HG02763 (cell line): Measurements from ENCODE around the gene DAW1.
A peak's percentile ranks its signal among the peaks of the same experiment; 100 is the strongest.
"Not testable (repeated sequence)": the region's sequence is repeated elsewhere in the genome, so short reads cannot be mapped to it uniquely, and the experiment has no call there.

ENCODE experiments used
- ATAC-seq: cut with Tn5 transposase; IDR thresholded peaks from one replicate; pipeline ENCODE4 v1.9.1; 2021; ENCODE audit warnings: mild to moderate bottlenecking, moderate library complexity; ENCODE audit not compliant: unreplicated experiment

Gene DAW1

GRCh38 chr2:227871375-227871791 is at the start of gene DAW1:
Gene DAW1 (plus strand): TSS chr2:227871631. CDS start chr2:227871690, 59 bp downstream.
- no peak for ATAC-seq

- ATAC-seq, result no peak
These were observed 48.9 kb upstream of the DAW1 start for GRCh38 chr2:227822416-227823003.

GRCh38 chr2:227823922-227824321 is 47.5 kb upstream of the DAW1 start:
- no peak for ATAC-seq

GRCh38 chr2:227824711-227825110 is 46.7 kb upstream of the DAW1 start:
- no peak for ATAC-seq

- ATAC-seq, result no peak
These were observed 45.4 kb upstream of the DAW1 start for GRCh38 chr2:227826019-227826521.

GRCh38 chr2:227826563-227826962 is 44.9 kb upstream of the DAW1 start:
- ATAC-seq, result no peak

GRCh38 chr2:227827143-227827542 is 44.3 kb upstream of the DAW1 start:
- ATAC-seq, result no peak

- no peak for ATAC-seq
These were observed 42.9 kb upstream of the DAW1 start for GRCh38 chr2:227828477-227828912.

- no peak for ATAC-seq
These were observed 42.1 kb upstream of the DAW1 start for GRCh38 chr2:227829337-227829736.

- no peak for ATAC-seq
These were observed 37.0 kb upstream of the DAW1 start for GRCh38 chr2:227834423-227834822.

- no peak for ATAC-seq
These were observed 36.3 kb upstream of the DAW1 start for GRCh38 chr2:227834916-227835650.

- not testable (repeated sequence) for ATAC-seq
These were observed 31.9 kb upstream of the DAW1 start for GRCh38 chr2:227839339-227840129.

GRCh38 chr2:227846831-227847230 is 24.6 kb upstream of the DAW1 start:
- ATAC-seq, result peak; percentile 45

- ATAC-seq, result no peak
These were observed 23.3 kb upstream of the DAW1 start for GRCh38 chr2:227848146-227848545.

- ATAC-seq, result no peak
These were observed 22.8 kb upstream of the DAW1 start for GRCh38 chr2:227848586-227848985.

GRCh38 chr2:227849906-227850305 is 21.5 kb upstream of the DAW1 start:
- no peak for ATAC-seq

GRCh38 chr2:227853204-227853629 is 18.2 kb upstream of the DAW1 start:
- ATAC-seq, result no peak

- no peak for ATAC-seq
These were observed 17.6 kb upstream of the DAW1 start for GRCh38 chr2:227853765-227854271.

- no peak for ATAC-seq
These were observed 16.0 kb upstream of the DAW1 start for GRCh38 chr2:227855440-227855839.

GRCh38 chr2:227856697-227857096 is 14.7 kb upstream of the DAW1 start:
- no peak for ATAC-seq

GRCh38 chr2:227860221-227860641 is 11.2 kb upstream of the DAW1 start:
- no peak for ATAC-seq
